ENCODE measurements around the gene ZNF26.
"Not testable (repeated sequence)": the region's sequence is repeated elsewhere in the genome, so short reads cannot be mapped to it uniquely, and the experiment has no call there.

The ZNF26 gene

GRCh38 chr12:132956011-132956788 is 30.0 kb upstream of the ZNF26 start, which contains the start of gene ZNF605:
ZNF605 (minus strand) TSS chr12:132956306; CDS start chr12:132945635, 10,671 bp downstream.
- DNase-seq, result peak; percentile 87

- DNase-seq, result not testable (repeated sequence)
Measured at GRCh38 chr12:132961790-132962189, 24.4 kb upstream of the ZNF26 start.

- DNase-seq, result not testable (repeated sequence)
Measured at GRCh38 chr12:132963947-132964346, 22.2 kb upstream of the ZNF26 start.

GRCh38 chr12:132965796-132966195 is 20.4 kb upstream of the ZNF26 start:
- DNase-seq, result no peak

GRCh38 chr12:132966676-132967415 is 19.3 kb upstream of the ZNF26 start:
- no peak for DNase-seq

GRCh38 chr12:132967736-132968135 is 18.4 kb upstream of the ZNF26 start:
- DNase-seq, result no peak

- DNase-seq, result no peak
Measured at GRCh38 chr12:132972374-132972773, 13.8 kb upstream of the ZNF26 start.

- not testable (repeated sequence) for DNase-seq
Measured at GRCh38 chr12:132976870-132977269, 9.3 kb upstream of the ZNF26 start.

- no peak for DNase-seq
Measured at GRCh38 chr12:132986885-132987225, 688 bp downstream of the ZNF26 start.

GRCh38 chr12:132998741-132999140 is 12.6 kb downstream of the ZNF26 start:
- DNase-seq, result no peak

- no peak for DNase-seq
Measured at GRCh38 chr12:133010657-133011297, 24.6 kb downstream of the ZNF26 start.

- DNase-seq, result no peak
Measured at GRCh38 chr12:133023566-133023965, 37.4 kb downstream of the ZNF26 start.

- no peak for DNase-seq
Measured at GRCh38 chr12:133026996-133027395, 40.8 kb downstream of the ZNF26 start.

GRCh38 chr12:133037207-133038005 is 51.2 kb downstream of the ZNF26 start, which contains the start of gene ZNF84:
ZNF84 (plus strand) TSS chr12:133037509; CDS start chr12:133041468, 3,959 bp downstream.
- peak; percentile 97 for DNase-seq

- DNase-seq, result no peak
Measured at GRCh38 chr12:133038118-133038709, 52.0 kb downstream of the ZNF26 start.

GRCh38 chr12:133046698-133047097 is 60.5 kb downstream of the ZNF26 start:
- DNase-seq, result no peak

- DNase-seq, result no peak
Measured at GRCh38 chr12:133057446-133057845, 71.3 kb downstream of the ZNF26 start.

GRCh38 chr12:133058203-133059113 is 72.3 kb downstream of the ZNF26 start:
- DNase-seq, result peak; percentile 16

GRCh38 chr12:133061954-133062353 is 75.8 kb downstream of the ZNF26 start:
- no peak for DNase-seq

- no peak for DNase-seq
Measured at GRCh38 chr12:133063556-133063955, 77.4 kb downstream of the ZNF26 start.

- no peak for DNase-seq
Measured at GRCh38 chr12:133073836-133074235, 87.7 kb downstream of the ZNF26 start.
